ELF-1 (cell line): Measurements from ENCODE around the gene PLXDC2.

ENCODE experiments used
- DNase-seq: peaks from one replicate; pipeline ENCODE4 v3.0.0-alpha.2; 2016; ENCODE audit warnings: low read depth, low spot score

PLXDC2 gene

DNA sequence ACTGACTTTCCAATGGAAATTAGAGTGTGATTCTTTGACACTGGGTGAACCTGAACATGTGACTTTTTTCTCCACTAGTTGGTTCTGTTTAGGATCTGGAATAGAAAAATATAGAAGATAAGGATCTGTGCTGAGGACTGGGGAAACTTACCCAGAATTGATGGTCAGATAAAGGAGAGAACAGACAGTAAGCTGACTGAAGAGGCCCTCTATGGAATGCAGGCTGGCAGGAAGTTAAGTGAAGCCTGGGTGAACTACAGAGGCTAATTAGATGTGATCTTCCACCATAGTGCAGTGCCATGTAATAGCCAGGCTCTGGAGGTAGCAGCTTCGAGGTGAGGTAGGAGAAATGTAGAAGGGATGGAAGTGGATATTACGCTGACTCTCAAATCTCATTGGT lies 455.3 kb downstream of the PLXDC2 start:
- DNase-seq: peak; percentile 50

DNA sequence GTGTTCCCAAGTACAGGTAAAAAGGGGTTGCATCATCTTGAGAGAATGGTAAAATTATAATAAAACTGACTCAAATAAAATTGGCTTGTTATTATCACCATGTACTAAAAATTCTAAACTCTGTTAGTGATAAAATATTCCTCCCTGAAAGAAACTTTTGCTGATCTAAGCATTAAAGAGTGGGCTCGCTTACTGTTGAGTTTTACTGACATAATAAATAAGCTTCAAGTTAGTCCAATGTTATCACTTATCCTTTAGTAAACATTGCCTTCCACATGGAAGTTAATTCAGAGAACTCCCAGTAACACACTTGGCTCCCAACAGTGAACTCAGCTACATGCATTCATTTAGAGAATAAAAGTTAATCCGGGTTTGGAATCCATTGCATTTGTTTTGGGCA lies 456.4 kb downstream of the PLXDC2 start:
- no peak for DNase-seq

DNA sequence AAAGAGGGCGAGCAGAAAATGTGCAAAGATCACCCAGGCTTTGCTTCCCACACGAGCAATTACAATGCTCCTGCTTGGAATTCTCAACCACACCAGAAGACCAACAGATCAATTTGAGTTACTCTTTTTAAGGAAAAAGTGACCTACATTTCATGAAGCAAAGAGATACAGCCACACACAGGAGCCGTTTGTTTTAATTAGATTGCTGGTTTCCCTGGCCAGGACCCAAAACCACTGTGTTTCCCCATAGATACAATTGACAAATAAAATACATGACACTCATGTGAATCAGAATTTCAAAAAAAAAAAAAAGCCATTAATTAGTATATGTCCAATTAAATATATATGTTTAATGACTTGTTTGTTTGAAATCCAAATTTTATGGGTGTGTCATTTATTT lies 458.3 kb downstream of the PLXDC2 start:
- no peak for DNase-seq

DNA sequence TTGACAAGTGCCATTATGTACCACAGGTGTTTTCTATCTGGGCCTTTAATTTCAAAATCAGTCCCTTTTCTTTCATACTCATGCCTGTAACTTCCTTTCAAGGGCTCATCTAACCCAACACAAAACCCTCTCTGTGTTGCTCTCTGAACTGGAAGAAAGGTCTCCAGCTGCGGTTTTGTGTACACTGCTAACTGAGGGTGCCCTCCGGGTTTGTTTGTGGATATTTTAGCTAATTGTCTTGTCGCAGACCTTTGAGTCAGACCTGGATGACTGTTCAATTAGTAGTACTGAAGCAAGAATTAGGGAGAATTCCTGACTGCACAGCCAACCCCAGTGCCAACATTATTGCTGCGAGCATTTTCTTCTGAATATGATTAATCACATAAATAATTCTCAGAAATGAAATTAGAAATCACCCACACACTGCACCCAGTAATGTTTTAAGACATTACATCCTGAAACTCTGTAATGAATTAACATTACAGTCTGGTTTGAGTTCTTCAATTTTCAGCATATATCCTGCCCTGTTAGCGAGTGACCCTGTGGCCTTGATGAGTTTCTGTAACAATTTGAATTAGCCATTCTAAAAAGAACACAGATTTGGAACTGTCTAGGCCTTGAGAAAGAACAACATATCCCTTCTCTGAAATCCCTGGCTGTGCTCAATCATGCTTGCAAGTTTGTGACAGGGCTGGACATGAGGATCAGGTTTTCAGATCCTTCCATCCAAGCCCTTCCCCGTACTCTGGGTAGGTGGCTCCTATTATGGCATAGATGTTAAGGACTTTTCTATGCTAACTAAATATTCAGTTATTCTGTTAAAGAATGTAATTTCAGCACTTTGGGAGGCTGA lies 460.1 kb downstream of the PLXDC2 start:
- peak; percentile 92 for DNase-seq

DNA sequence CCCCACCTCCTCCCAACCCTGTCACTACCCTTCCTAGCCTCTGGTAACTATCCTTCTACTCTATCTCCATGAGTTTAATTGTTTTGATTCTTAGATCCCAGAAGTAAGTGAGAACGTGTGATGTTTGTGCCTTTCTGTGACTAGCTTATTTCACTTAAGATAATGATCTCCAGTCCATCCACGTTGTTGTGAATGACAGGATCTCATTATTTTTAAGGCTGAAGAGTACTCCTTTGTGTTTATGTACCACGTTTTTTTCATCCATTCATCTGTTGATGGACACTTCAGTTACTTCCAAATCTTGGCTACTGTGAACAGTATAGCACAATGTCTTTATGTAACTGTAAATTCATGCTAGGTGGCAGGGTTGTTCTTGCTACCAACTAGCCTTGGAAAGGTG lies 461.6 kb downstream of the PLXDC2 start:
- DNase-seq: no peak

DNA sequence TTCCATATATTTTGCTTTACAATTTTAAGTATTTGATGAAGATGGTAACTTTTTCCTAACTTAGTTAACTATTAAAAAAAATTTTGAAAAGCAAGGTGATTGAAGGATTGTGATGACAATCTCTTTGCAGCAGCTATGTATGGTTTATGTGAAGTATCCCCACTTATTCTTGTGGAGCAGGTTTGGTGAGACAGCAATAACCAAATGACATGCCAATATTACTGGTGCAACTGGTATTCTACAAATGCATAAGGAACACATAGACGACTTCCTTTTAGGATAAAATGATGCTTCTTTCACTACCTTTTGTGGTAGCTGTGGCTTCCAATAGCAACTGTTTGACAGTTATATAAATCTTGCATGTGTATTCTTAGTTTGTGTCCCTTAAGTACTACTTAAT lies 465.3 kb downstream of the PLXDC2 start:
- no peak for DNase-seq

DNA sequence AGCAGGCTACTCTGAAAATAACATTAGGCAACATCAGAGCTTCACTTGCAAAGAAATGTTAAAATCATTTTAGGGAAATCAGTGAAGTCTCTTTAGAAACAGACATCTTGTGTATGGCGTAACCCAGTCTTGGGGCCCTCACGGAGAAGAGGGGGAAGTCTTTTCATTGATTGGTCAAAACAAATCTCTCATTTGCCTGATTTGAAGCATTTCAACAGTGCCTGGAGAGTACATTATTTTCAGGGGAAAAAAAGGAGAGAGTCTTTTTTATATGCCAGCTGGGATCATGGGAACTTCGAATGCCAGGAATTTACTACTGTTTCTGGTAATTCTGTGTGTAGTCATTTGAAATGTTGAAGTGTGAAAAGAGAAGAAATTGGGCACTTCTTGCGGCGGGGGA lies 471.4 kb downstream of the PLXDC2 start:
- DNase-seq: no peak

DNA sequence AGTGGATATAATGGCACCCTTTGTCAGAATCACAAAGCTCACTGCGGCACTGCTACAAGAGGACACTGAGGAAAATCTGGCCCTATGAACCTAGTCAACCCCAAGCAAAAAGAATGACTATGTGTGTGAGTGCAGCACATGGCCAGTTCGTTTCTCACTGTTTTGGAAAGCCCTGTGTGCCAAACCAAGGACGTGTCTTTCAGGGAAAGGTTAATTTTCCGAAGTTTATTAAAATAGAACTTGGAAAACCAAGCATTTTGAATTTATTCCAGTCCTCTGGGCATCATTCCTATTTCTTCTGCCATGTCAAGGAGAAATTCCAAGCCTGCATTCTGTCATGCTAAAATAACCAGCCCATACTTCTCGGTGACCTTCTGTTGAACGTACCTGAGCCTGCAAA lies 471.8 kb downstream of the PLXDC2 start:
- no peak for DNase-seq

DNA sequence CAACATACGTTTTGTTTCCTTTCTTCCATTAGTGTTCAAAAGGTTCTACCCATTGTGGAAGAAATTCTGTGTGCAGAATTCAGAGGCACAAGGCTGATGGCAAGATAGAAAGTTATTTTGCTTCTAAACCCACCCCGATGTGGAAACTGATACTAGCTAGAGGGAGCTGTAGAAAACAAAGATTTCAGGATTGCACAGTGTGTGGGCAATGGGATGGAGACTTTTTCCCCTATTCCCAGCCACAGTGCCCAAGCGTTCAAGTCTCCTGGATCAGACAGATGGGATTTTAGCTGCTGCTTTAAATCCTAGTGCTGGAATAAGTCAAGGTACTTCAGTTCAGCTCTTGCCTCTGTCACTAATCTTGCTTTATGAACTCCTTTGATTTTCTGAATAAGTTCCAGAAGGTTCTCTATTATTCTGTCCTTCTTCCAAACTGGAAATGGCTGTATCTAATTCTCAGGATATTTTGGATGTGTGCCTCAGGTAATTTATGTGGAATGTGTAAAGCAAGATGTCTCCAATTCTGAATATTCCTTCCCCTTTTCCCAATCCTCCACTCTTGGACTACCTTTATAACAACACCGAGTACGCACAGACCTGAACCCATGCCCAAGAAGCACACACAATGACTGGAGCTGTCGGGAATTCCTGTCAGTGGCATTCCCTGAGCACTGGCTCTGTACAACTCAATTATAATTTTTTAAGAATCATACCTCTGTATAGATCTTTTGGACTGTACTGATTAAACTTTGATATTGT lies 473.0 kb downstream of the PLXDC2 start:
- no peak for DNase-seq

DNA sequence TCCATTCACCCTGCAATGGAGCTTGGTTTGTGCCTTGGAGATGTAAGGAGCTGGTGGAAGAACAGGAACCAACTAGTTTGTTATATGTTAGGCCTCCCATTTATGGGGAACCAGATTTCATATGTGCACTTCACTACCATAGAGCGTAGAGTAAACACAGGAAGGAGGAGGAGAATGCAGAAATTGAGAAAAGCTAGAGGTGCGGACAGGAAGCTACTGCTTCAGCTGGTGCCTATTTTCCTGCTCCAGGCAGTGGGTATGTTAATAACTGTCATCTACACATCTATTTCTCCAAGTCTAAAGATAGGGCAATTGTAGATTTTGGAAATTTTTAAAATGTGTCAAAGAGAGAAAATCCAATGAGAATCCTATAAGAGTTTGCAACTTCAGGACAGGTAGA lies 482.2 kb downstream of the PLXDC2 start:
- no peak for DNase-seq

DNA sequence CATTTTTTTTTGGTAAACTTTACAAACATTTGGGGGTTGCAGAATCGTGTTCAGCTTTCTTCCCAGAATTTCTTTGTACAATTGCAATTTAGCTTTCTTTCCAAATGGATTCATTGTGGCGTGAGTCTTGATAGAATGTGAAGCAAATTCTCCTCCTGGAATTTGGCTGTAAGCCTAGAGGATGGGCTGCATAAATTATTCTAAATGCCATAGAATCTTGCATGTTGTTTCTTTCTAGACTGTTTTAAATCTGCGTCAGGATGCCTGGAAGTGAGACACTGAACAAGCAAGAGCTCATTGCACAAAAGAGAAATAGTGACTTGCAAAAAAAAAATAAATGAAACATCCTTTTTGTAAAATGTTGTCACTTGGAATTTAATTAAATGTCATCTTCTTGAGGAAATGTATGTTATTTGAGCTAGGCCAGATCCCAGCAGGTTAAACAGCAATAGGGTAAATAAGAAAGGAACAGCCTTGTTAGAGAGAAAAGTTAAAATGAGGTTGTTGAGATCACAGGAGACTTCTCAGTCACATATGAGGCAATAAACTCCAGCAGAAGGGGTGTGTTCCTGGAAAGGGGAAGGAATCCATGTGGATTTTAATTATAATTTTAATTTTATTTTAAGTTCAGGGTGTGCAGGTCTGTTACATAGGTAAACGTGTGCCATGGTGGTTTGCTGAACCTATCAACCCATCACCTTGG lies 483.0 kb downstream of the PLXDC2 start:
- DNase-seq: no peak

DNA sequence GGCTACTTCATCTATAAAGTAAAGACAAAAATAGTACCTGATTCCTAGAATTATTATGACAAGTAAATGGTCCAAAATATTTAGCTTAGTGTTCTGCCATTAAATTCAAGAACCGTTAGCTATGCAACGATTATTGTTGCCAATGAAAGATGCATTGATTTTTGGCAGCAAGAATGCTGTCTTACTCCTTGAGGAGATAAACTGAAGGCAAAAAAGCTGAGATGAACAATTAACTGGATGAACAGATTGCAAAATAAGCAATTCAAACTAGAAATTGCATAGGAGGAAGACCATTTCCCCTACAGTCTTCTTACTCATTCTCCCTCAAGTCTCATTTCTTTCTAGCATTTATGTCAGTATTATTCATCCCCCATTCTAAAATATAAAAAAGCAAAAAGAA lies 484.5 kb downstream of the PLXDC2 start:
- DNase-seq: no peak

DNA sequence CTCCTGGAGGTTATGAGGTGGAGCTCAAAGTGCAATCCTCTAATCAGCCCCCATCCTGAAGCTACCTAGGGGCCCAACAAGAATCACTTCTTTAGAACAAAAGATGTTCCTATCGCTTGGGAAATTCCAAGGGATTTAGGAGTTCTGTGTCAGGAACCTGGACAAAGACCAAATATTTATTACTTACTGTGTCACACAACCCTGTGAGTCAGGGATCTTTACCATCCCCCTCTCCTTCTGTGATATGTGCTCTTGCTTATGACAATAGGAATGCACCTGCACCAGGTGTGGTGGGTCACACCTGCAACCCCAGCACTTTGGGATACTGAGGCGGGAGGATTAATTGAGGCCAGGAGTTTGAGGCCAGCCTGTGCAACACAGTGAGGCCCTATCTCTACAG lies 485.8 kb downstream of the PLXDC2 start:
- no peak for DNase-seq

DNA sequence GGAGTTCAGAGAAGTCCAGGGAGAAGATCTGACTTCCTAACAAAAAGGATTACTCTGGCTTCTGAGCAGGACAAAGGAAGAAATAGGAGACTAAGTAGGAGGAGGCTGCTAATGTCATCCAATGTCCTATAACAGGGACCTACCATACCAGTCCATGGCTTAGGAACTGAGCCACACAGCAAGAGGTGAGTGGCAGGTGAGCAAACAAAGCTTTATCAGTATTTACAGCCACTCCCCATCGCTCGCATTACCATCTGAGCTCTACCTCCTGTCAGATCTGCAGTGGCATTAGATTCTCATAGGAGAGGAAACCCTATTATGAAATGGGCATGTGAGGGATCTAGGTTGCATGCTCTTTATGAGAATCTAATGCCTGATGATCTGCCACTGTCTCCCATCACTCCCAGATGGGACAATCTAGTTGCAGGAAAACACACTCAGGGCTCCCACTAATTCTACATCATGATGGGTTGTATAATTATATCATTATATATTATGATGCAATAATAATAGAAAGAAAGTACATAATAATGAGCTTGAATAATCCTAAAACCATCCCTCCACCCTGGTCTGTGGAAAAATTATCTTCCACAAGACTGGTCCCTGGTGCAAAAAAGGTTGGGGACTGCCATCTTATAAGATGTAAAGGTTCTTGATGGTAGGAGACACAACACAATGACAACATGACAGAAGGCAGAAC lies 487.4 kb downstream of the PLXDC2 start:
- DNase-seq: no peak

DNA sequence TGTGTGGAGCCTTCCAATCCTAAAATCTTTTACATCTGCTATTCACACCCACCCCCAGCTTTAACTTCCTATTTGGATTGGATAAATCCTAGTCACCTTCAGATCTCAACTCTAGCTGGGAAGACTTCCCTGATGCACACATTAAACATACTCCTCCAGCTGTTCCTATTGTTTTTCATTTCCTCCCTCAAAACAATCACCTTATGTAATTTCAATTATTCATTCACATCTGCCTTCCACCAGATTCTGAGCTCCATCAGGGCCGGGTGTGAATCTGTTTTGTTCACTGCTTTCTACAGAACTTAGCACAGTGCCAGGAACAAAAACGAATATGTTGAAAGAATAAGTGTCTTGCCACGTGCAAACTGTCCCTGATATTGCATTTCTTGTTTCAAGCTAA lies 497.4 kb downstream of the PLXDC2 start:
- no peak for DNase-seq

DNA sequence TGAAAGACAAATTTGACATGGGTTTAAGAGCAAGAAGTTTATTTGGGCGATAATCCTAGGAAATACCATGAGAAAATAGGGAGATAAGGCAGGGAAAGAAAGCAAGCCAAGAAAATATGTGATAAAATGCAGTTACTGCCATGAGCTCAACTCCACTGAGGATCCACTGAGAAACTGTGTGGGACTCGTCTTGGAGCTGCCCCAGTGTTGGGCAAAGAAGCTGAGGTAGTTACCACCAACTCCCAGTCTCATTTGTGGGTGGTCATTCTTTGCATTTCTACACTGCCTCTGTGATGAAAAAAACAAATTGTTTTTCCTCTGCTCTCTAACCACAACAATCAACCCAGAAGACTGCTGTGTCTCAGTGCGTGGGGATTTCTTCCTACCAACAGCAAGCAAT lies 498.2 kb downstream of the PLXDC2 start:
- no peak for DNase-seq

DNA sequence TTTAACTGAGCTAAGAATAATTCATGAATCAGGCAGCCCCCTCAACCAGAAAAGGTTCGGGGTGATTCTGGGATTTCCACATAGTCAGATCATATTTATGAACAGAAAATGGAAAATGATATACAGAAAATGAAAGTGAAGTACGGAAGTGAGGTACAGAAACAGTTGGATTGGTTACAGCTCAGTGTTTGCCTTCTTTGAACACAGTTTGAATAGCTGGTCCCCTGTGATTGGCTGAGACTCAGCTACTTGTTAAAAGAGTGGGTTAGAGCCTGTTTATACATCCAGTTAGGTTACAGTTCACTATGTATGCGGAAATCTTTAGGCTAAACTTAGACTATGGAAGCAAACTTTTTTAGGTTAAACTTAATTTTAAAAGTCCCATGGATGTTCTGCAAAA lies 511.7 kb downstream of the PLXDC2 start:
- DNase-seq: no peak

DNA sequence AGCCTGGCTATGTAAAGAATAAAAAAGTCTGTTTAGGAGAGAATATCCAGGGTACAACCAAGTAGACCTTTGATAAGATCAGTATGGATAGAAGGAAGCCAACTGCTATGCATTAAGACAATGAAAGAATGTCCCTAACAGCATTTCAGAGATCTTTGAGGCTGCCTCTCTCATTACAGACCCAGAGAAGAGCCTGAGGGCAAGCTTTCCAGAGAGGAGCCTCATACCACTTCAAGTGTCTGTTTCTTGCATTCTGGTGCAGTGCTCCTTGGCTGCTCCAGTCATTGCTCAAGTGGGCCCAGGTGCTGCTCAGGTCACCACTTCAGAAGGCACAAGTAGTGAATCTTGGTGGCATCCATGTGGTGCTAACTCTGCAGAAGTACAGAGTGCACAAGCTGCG lies 514.0 kb downstream of the PLXDC2 start:
- DNase-seq: peak; percentile 93

DNA sequence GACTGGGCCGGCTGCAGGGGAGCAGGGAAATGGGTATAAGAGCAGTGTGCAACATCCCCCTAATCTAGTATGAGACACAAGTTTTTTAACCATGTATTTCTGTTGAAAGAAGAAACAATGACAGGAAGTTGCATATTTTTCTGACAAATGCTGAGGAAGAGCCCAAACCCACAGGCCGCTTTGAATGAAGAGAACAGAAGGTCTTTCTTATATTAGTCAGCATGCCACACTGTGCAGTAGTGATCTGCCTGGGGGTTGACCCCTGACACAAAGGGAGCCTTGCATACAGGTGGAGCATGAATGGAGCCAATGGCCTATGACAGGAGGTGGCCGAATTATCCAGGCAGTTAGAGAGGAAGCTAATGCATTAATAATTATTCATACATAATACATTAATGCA lies 518.3 kb downstream of the PLXDC2 start:
- no peak for DNase-seq
